Body of pancreas (tissue), 4 donors: ENCODE results near the gene REC114. TPM values are rescaled to one million over a fixed set of nuclear protein-coding genes. Genes with fewer than 3 reads are reported as not detected.

Experiments used
- ATAC-seq: fragments of 150-250 bp; one replicate; pipeline ENCODE4 v1.9.1; 2016
- DNase-seq, 4 donors: peaks; one replicate each; pipeline ENCODE4 v3.0.0-alpha.2; 2019
- H3K27ac ChIP-seq, 4 donors: fragments of 200-600 bp; sonication (generic); 1 replicate in 3 of 4; 2 replicates in 1 of 4; pipeline versions ENCODE4 v1.5.1 to v1.6.1; 2016 to 2019; ENCODE audit warnings: mild to moderate bottlenecking in 1 of 4, mixed read lengths in 1 of 4, moderate library complexity in 1 of 4
- H3K27me3 ChIP-seq, 2 donors: fragments of 200-600 bp; sonication (generic); one replicate each; pipeline ENCODE4 v1.6.0; 2016; ENCODE audit warnings: mild to moderate bottlenecking in 1 of 2
- H3K36me3 ChIP-seq, 2 donors: fragments of 200-600 bp; sonication (generic); replicated peaks in 1 of 2; 2 replicates each; pipeline ENCODE4 v1.5.1; 2016; ENCODE audit warnings: low read depth in 2 of 2; ENCODE audit not compliant: insufficient read depth in 1 of 2
- H3K4me1 ChIP-seq: fragments of 200-600 bp; sonication (generic); one replicate; pipeline ENCODE4 v1.6.0; 2016
- H3K4me3 ChIP-seq, 2 donors: fragments of 200-600 bp; sonication (generic); 1 replicate in 1 of 2; 2 replicates in 1 of 2; pipeline ENCODE4 v1.5.1; 2016 to 2019
- H3K9me3 ChIP-seq, 3 donors: fragments of 200-600 bp; sonication (generic); 1 replicate in 2 of 3; 2 replicates in 1 of 3; pipeline ENCODE4 v1.5.1; 2016
- CTCF ChIP-seq, 7 experiments: fragments of 450-650 bp in 4 of 7; fragments of 200-600 bp in 3 of 7; sonication (generic) in 3 of 7; IDR thresholded peaks; one replicate each; pipeline ENCODE4 v1.5.1; 2016 to 2019; ENCODE audit warnings: antibody characterized with exemption in 7 of 7
- POLR2A ChIP-seq, 3 donors: fragments of 450-650 bp; IDR thresholded peaks; one replicate each; pipeline ENCODE4 v1.6.1; 2016; ENCODE audit warnings: antibody characterized with exemption in 3 of 3, mild to moderate bottlenecking in 2 of 3
- WGBS, 2 donors: methylation state at CpG; one replicate each; pipeline ENCODE4 v1.1.5; 2017; 5-methylcytosine and 5-hydroxymethylcytosine counted together
- intact Hi-C: fragments of 100-400 bp; cut with DNase I; formaldehyde crosslinking; loops from one replicate; pipeline ENCODE4 v1.15.1; 2023
- total RNA-seq, 2 donors: library from RNA; depleted of rRNA; stranded (reverse); fragments of >200 nt; gene quantifications; one replicate each; pipeline ENCODE4 v1.1.0, GENCODE V29; 2016

The REC114 gene
- total RNA-seq, 2 donors from 2014 or later = not detected

GRCh38 chr15:73454096-73454495 lies 11.1 kb downstream of the REC114 start:
- 0 to 13% methylated on average over 1 of the region's 1 CpG for WGBS, 2 donors
- no peaks in the 10 kb centered on the region for H3K36me3 ChIP-seq
- TF ChIP-seq CTCF (IDR thresholded peaks at IDR 0.05) = no peak
- no peak for TF ChIP-seq POLR2A (IDR thresholded peaks at IDR 0.05)

GRCh38 chr15:73455876-73456275 lies 12.9 kb downstream of the REC114 start:
- TF ChIP-seq POLR2A (IDR thresholded peaks at IDR 0.05) (no peak), CTCF (IDR thresholded peaks at IDR 0.05) (no peak)

More at GRCh38 chr15:73454096-73454495, 11.1 kb downstream of the REC114 start:
- H3K4me1 ChIP-seq = no peaks in the 10 kb centered on the region
- no peak overlapping the region for H3K4me3 ChIP-seq
- H3K9me3 ChIP-seq = no peaks in the 10 kb centered on the region
- no peak overlapping the region for H3K27ac ChIP-seq
- DNase-seq = no peak
- no peaks in the 10 kb centered on the region for H3K27me3 ChIP-seq
- ATAC-seq = no peak
- intact Hi-C loops = no loop called here

GRCh38 chr15:73457334-73457733 lies 14.4 kb downstream of the REC114 start:
- H3K36me3 ChIP-seq = no peaks in the 10 kb centered on the region
- no peak overlapping the region for H3K4me3 ChIP-seq
- no peaks in the 10 kb centered on the region for H3K27me3 ChIP-seq
- intact Hi-C loops = no loop called here
- TF ChIP-seq POLR2A (IDR thresholded peaks at IDR 0.05) = no peak
- no peak overlapping the region for H3K27ac ChIP-seq
- DNase-seq = no peak
- no peak for ATAC-seq
- whole genome bisulfite sequencing, 2 donors = 61 to 65% methylated on average over 5 of the region's 5 CpGs
- no peaks in the 10 kb centered on the region for H3K9me3 ChIP-seq
- H3K4me1 ChIP-seq = no peaks in the 10 kb centered on the region

More at GRCh38 chr15:73455876-73456275, 12.9 kb downstream of the REC114 start:
- intact Hi-C loops = no loop called here
- Histone ChIP-seq H3K27me3 (no peaks in the 10 kb centered on the region), H3K36me3 (no peaks in the 10 kb centered on the region), H3K9me3 (no peaks in the 10 kb centered on the region), H3K27ac (no peak overlapping the region), H3K4me3 (no peak overlapping the region), H3K4me1 (no peaks in the 10 kb centered on the region)
- WGBS, 2 donors = 11 to 14% methylated on average over 1 of the region's 1 CpG
- DNase-seq (no peak), ATAC-seq (no peak)

GRCh38 chr15:73460662-73461061 lies 17.7 kb downstream of the REC114 start:
- Histone ChIP-seq H3K27me3 (no peaks in the 10 kb centered on the region), H3K27ac (no peak overlapping the region), H3K4me1 (no peaks in the 10 kb centered on the region), H3K36me3 (no peaks in the 10 kb centered on the region), H3K4me3 (no peak overlapping the region), H3K9me3 (no peaks in the 10 kb centered on the region)
- DNase-seq = no peak
- intact Hi-C loops = no loop called here
- TF ChIP-seq POLR2A (IDR thresholded peaks at IDR 0.05) (no peak), CTCF (IDR thresholded peaks at IDR 0.05) (no peak)
- ATAC-seq = no peak

GRCh38 chr15:73464602-73465001 lies 21.6 kb downstream of the REC114 start:
- 25 to 28% methylated on average over 2 of the region's 2 CpGs for WGBS, 2 donors
- intact Hi-C loops = no loop called here
- TF ChIP-seq CTCF (IDR thresholded peaks at IDR 0.05) (no peak), POLR2A (IDR thresholded peaks at IDR 0.05) (no peak)
- H3K4me3 ChIP-seq = no peak overlapping the region
- no peaks in the 10 kb centered on the region for H3K27me3 ChIP-seq
- no peak overlapping the region for H3K27ac ChIP-seq
- DNase-seq (no peak), ATAC-seq (no peak)
- H3K36me3 ChIP-seq = no peaks in the 10 kb centered on the region
- H3K4me1 ChIP-seq = no peaks in the 10 kb centered on the region
- H3K9me3 ChIP-seq = no peaks in the 10 kb centered on the region
